GM21737 (cell line): ENCODE results near the gene ASCC3.
"Not testable (repeated sequence)": the region's sequence is repeated elsewhere in the genome, so short reads cannot be mapped to it uniquely, and the experiment has no call there.

ENCODE experiments used
- ATAC-seq: cut with Tn5 transposase; IDR thresholded peaks from one replicate; pipeline ENCODE4 v1.9.1; 2021; ENCODE audit warnings: mild to moderate bottlenecking, moderate library complexity; ENCODE audit not compliant: unreplicated experiment

ASCC3 gene

GRCh38 chr6:100670056-100670455, 211.1 kb downstream of the ASCC3 start:
- ATAC-seq: no peak

GRCh38 chr6:100665041-100665380, 216.1 kb downstream of the ASCC3 start:
- ATAC-seq: peak; percentile 99

- peak; percentile 28 for ATAC-seq
Observed at GRCh38 chr6:100664274-100665040, 216.7 kb downstream of the ASCC3 start.

GRCh38 chr6:100663219-100663863, 217.8 kb downstream of the ASCC3 start:
- no peak for ATAC-seq

- no peak for ATAC-seq
Observed at GRCh38 chr6:100662264-100662663, 218.9 kb downstream of the ASCC3 start.

GRCh38 chr6:100658486-100658885, 222.6 kb downstream of the ASCC3 start:
- no peak for ATAC-seq

GRCh38 chr6:100657678-100658330, 223.3 kb downstream of the ASCC3 start:
- no peak for ATAC-seq

- not testable (repeated sequence) for ATAC-seq
Observed at GRCh38 chr6:100641147-100641546, 240.0 kb downstream of the ASCC3 start.

- ATAC-seq: no peak
Observed at GRCh38 chr6:100633096-100633777, 247.9 kb downstream of the ASCC3 start.

- no peak for ATAC-seq
Observed at GRCh38 chr6:100630536-100630935, 250.6 kb downstream of the ASCC3 start.

GRCh38 chr6:100627911-100628758, 253.0 kb downstream of the ASCC3 start:
- ATAC-seq: no peak

- no peak for ATAC-seq
Observed at GRCh38 chr6:100626721-100627120, 254.4 kb downstream of the ASCC3 start.

GRCh38 chr6:100622907-100623692, 258.0 kb downstream of the ASCC3 start:
- no peak for ATAC-seq

GRCh38 chr6:100620085-100620840, 260.9 kb downstream of the ASCC3 start:
- ATAC-seq: no peak

GRCh38 chr6:100618351-100618671, 262.8 kb downstream of the ASCC3 start:
- no peak for ATAC-seq

GRCh38 chr6:100617633-100618350, 263.3 kb downstream of the ASCC3 start:
- ATAC-seq: no peak

GRCh38 chr6:100614933-100615332, 266.2 kb downstream of the ASCC3 start:
- no peak for ATAC-seq

GRCh38 chr6:100614386-100614785, 266.7 kb downstream of the ASCC3 start:
- no peak for ATAC-seq

GRCh38 chr6:100613656-100614055, 267.5 kb downstream of the ASCC3 start:
- ATAC-seq: no peak
